Measurements from ENCODE around the gene MRM1.
"Not testable (repeated sequence)": the region's sequence is repeated elsewhere in the genome, so short reads cannot be mapped to it uniquely, and the experiment has no call there.

The MRM1 gene

GRCh38 chr17:36600936-36601302 lies 464 bp upstream of the MRM1 start:
- no peak for DNase-seq (ENCODE audit: low read depth, low spot score)

- DNase-seq (ENCODE audit: low read depth, low spot score), result no peak
Measured at GRCh38 chr17:36602030-36602748, 806 bp downstream of the MRM1 start.

- no peak for DNase-seq (ENCODE audit: low read depth, low spot score)
Measured at GRCh38 chr17:36602924-36603384, 1.6 kb downstream of the MRM1 start.

DNA sequence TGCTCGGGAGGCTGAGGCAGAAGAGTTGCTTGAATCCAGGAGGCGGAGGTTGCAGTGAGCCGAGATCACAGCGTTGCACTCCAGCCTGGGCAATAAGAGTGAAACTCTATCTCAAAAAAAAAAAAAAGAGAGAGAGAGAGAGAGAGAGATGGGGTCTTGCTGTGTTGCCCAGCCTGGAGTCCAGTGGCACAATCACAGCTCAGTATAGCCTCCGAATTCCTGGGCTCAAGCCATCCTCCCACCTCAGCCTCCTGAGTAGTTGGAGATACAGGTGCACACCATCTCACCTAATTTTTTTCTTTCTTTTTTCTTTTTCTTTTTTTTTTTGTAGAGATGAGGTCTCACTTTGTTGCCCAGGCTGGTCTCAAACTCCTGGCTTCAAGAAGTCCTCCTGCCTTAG lies 3.6 kb downstream of the MRM1 start:
- not testable (repeated sequence) for DNase-seq (ENCODE audit: low read depth, low spot score)

- DNase-seq (ENCODE audit: low read depth, low spot score), result no peak
Measured at GRCh38 chr17:36608280-36608679, 6.9 kb downstream of the MRM1 start.

DNA sequence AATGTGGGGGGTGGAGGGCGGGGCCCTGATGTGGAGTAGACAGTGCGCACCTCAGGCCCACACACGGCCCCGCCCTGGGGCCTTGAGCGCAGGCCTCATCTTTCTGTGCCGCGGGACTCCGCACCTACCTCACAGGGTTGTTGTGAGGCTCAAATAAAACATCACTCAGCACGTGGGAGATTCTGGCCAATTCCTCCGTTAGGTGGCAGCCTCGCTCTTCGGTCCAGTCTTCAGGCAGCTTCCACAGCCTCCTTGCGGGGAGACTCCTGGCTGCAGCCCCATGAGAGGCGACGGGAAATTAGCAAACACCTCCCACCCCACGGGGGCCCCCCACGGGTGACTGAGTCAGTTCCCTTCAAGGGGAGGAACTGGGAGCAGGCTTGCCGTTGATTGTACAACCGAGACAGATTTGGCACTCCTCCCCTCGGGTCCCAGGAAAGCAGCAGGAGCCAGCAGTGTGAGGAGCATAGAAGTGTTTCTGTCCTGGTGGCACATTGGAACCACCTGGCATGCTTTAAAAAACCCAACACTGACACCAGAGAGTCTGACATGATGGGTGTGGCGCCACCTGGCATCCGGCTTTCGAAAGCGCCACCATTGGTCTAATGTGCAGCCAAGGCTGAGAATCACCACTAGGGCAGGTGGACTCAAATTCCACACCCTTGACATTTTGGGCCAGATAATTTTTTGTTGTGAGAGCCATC lies 7.6 kb downstream of the MRM1 start:
- DNase-seq (ENCODE audit: low read depth, low spot score), result no peak

- DNase-seq (ENCODE audit: low read depth, low spot score), result no peak
Measured at GRCh38 chr17:36609498-36609862, 8.1 kb downstream of the MRM1 start.

GRCh38 chr17:36610474-36610873 lies 9.1 kb downstream of the MRM1 start:
- no peak for DNase-seq (ENCODE audit: low read depth, low spot score)

- no peak for DNase-seq (ENCODE audit: low read depth, low spot score)
Measured at GRCh38 chr17:36611345-36612072, 10.1 kb downstream of the MRM1 start.

DNA sequence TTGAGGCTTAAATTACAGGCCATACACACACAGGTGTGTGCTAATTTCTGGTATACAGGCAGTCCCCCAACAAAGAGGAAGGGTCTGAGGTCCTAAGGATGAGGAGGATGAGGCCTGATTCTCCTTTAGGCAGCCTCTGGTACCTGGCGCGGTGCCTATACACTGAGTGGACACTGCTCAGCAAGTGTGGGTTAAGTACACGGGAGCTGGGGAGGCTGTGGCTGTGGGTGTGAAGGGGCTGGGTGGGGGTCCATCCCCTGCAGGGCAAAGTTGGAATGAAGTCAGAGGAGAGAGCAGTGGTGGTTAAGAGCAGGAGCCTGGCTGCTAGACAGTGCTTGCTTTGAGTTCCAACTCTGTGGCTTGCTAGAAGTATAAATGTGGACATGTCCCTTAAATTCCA lies 10.9 kb downstream of the MRM1 start:
- no peak for DNase-seq (ENCODE audit: low read depth, low spot score)

DNA sequence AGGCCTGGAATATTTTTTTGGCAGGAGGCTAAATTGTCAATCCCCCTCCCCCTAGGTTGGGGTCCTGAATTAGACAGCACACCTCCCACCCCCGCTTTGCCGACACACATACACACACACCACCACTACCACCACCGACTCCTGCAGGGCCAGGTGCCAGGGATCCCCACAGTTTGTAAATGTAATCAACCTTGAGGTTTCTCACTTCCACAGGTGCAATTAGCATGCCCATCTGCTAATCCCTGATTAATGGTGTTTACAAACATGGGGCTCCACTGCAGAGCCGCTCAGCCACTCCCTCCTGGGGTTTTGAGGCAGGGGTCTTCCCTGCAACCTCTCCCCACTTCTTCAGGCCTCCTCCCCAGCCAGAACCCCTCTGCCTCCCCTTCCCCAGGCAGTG lies 11.8 kb downstream of the MRM1 start:
- DNase-seq (ENCODE audit: low read depth, low spot score), result no peak

DNA sequence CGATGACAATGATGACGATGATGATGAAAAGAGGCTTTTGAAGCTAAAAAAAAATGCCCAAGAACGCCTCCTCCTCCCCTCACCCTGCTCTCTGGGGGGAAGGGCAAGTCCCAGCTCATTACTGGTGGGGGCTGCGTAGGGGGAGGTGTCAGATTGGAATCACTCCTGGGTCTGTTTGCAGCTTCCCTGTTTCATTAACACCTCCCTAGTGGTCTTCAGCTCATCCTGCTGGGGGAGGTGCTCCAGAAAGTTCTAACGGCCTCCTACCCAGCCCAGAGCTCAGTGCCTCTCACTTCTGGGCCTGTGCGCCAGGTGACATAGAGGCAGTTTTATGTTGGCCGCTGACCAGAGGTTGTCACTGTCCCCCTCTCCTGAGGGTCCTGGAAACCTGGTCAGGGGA lies 12.7 kb downstream of the MRM1 start:
- no peak for DNase-seq (ENCODE audit: low read depth, low spot score)

DNA sequence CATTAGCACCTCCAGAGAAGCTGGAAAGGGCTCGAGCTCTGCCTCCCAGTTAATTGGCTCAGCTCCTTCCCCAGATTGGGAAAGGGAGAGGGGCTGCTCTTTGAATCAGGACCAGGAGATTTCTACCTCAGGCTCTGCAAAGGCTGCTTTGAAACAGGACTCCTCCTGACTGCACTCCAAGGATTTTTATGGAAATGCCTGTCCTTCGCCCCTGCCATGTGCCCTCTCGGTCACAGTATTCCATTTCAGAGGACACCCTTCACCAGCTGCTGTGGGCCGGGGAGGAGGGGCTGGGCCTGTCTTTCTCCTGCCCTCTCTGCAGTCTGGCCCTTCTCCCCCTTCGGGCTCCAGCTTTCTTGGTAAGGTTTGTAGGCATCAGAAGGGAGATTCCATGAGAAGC lies 13.6 kb downstream of the MRM1 start:
- DNase-seq (ENCODE audit: low read depth, low spot score), result no peak

DNA sequence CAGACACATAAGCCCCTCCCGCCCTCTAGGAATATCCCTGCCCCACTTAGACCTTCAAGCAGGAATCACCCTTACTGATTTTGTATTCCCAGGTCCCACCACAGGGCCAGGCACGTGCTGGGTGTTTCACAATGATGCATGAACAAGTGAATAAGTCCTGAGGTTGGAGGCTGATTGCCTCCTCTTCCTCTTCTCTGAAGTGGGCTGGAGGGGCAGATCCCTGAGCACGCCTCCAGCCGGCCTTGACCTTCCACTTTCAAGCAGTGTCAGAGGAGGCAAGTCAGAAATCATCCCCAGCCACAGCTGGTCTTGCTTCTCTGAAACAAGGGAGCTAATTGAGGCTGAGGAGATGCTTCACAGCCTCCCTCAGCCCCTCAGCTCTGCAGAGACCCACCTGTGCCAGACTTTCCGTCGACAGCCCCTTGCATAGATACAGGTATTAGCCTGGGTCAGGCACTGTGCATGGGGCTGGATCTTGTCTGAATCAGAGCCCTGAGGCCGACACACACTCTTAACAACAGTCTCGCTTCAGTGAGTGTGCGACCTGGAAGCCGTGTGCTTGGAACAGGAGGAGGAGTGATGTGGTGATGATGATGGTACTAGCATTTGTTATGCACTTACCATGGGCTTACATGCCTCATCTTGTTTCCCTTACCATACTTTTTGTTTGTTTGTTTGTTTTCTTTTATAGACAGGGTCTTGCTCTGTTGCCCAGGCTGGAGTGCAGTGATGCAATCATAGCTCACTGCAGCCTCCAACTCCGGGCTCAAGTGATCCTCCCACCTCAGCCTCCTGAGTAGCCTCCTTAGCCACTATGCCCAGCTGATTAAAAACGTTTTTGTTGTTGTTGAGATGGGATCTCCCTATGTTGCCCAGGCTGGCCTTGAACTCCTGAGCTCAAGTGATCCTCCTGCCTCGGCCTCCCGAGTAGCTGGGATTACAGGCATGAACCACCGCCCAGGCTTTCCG lies 15.0 kb downstream of the MRM1 start:
- DNase-seq (ENCODE audit: low read depth, low spot score), result no peak

DNA sequence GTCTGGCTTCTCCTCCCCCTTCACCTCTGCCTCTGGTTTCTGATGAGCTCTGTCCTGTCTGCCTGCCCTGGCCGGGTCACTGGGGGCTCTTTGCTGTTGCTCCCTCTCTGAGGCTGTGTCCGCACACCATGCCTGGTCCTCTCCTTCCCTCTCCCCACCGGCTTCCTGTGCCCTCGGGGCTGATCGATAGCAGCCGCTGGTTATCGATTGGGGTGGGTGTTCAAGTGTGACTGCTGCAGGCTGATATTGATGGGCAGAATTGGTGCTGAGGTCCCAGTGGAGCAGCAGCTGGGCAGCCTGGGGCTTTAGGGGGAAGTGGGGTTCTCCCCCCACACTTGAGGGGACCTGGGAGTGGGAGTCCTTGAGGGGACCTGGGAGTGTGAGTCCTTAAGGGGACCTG lies 16.4 kb downstream of the MRM1 start:
- no peak for DNase-seq (ENCODE audit: low read depth, low spot score)

DNA sequence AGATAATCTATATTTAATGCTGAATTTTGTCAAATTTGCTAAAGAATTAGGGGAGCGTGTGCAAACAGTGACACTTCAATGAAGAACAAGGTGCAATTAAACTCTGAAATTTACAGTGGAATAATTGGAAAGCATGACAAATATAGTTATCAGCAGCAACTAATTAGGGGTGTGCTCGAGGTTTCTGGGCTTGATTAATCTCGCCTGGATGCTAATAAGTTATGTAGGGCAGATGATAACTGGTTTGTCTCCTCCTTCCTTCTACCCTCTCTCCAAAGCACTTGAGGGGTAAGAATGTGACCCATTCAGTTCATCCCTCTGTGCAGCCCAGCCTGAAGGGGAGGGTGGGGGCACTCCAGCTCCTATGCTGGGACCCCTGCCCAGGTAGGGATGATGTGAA lies 21.9 kb downstream of the MRM1 start:
- no peak for DNase-seq (ENCODE audit: low read depth, low spot score)

DNA sequence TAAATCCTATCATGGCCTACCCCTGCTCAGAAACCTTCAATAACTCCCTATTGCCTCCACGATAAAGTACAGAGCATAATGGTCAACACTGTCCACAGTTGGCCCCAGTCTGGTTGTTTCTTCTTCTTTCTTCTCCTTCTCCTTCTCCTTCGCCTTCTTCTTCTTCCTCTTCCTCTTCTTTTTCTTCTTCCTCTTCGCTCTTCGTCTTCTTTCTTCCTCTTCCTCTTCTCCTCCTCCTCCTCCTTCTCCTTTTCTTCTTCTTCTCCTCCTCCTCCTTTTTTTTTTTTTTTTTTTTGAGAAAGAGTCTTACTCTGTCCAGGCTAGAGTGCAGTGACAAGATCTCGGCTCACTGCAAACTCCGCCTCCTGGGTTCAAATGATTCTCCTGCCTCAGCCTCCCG lies 23.8 kb downstream of the MRM1 start:
- no peak for DNase-seq (ENCODE audit: low read depth, low spot score)

DNA sequence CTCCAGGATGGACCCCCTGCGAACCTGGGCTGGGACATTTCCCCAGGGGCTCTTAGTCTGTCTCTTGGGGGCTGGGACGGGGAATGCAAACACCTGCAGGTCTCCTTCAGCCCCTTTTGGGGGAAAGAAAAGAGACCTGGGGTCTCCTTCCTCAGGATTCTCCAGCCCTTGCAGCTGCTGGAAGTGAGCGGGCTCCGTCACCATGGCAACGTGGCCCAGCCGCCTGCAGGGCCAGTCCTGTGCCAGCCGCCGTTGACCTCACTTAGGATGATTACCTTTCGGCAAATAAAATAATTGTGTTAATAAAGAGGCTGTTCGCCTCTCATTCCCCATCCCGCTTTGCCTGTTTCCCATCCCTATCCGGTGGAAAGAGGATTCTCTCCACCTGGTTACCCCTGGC lies 25.7 kb downstream of the MRM1 start:
- no peak for DNase-seq (ENCODE audit: low read depth, low spot score)

- DNase-seq (ENCODE audit: low read depth, low spot score), result no peak
Measured at GRCh38 chr17:36628576-36628975, 27.2 kb downstream of the MRM1 start.

GRCh38 chr17:36629252-36629847 lies 28.0 kb downstream of the MRM1 start:
- no peak for DNase-seq (ENCODE audit: low read depth, low spot score)

GRCh38 chr17:36629970-36630502 lies 28.7 kb downstream of the MRM1 start:
- no peak for DNase-seq (ENCODE audit: low read depth, low spot score)

All from iPS DF 19.7 (cell line).